A549 (cell line): Measurements from ENCODE around the gene CCDC116.

Experiments used
- CHD2 ChIP-seq: fragments of 150-350 bp; IDR thresholded peaks from 2 replicates; pipeline ENCODE4 v1.6.1; 2014; ENCODE audit warnings: low read length; ENCODE audit not compliant: partially characterized antibody
- POLR2A ChIP-seq: IDR thresholded peaks from 2 replicates; pipeline ENCODE4 v1.6.1; 2012; ENCODE audit warnings: mild to moderate bottlenecking, low read length
- TF ChIP-seq, protein P1 (sequence below): fragments of >200 bp; sonication (Bioruptor Twin); formaldehyde crosslinking; IDR thresholded peaks from 3 replicates; pipeline ENCODE4 v1.5.1; 2016

DNA sequence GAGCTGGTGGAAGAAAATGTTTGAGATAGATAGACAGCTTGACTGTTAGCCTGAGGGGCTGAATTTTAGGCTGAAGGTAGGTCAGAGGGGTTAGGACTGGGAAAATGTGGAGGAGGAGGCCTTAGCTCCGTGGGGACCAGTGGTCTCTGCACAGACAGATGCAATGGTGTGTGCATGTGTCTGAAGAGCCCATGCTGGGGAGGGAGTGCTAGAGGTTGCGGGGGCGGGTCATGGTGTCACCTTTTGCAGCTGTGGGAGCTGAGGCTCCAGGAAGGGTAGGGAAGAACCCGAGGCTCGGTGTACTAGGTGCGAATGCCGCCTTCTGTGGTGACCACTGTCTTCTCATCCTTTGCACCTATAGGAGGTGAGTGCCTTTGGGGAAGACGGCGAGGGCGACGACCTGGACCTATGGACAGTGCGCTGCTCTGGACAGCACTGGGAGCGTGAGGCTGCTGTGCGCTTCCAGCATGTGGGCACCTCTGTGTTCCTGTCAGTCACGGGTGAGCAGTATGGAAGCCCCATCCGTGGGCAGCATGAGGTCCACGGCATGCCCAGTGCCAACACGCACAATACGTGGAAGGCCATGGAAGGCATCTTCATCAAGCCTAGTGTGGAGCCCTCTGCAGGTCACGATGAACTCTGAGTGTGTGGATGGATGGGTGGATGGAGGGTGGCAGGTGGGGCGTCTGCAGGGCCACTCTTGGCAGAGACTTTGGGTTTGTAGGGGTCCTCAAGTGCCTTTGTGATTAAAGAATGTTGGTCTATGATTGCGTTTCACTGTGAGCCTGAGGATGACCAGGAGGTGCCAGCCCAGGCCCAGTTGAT, 11.2 kb downstream of the CCDC116 start:
- TF ChIP-seq, protein P1, sequence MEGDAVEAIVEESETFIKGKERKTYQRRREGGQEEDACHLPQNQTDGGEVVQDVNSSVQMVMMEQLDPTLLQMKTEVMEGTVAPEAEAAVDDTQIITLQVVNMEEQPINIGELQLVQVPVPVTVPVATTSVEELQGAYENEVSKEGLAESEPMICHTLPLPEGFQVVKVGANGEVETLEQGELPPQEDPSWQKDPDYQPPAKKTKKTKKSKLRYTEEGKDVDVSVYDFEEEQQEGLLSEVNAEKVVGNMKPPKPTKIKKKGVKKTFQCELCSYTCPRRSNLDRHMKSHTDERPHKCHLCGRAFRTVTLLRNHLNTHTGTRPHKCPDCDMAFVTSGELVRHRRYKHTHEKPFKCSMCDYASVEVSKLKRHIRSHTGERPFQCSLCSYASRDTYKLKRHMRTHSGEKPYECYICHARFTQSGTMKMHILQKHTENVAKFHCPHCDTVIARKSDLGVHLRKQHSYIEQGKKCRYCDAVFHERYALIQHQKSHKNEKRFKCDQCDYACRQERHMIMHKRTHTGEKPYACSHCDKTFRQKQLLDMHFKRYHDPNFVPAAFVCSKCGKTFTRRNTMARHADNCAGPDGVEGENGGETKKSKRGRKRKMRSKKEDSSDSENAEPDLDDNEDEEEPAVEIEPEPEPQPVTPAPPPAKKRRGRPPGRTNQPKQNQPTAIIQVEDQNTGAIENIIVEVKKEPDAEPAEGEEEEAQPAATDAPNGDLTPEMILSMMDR, result no peak
- TF ChIP-seq CHD2 (no peak), POLR2A (no peak)
